Right atrium auricular region (tissue), 2 donors: Measurements from ENCODE around the gene CPSF4. TPM values are rescaled to one million over a fixed set of nuclear protein-coding genes. Genes with fewer than 3 reads are reported as not detected.
"Not testable (repeated sequence)": the region's sequence is repeated elsewhere in the genome, so short reads cannot be mapped to it uniquely, and the experiment has no call there.

Source experiments
- DNase-seq: peaks from one replicate; pipeline ENCODE4 v3.0.0-alpha.2; 2019; ENCODE audit warnings: low spot score
- H3K27ac ChIP-seq, 2 donors: fragments of 200-600 bp; sonication (generic); 1 replicate in 1 of 2; 2 replicates in 1 of 2; pipeline ENCODE4 v1.5.1; 2016 to 2019
- H3K27me3 ChIP-seq, 2 donors: fragments of 200-600 bp; sonication (generic); one replicate each; pipeline versions ENCODE4 v1.5.1 to v1.6.0; 2017 to 2019
- H3K36me3 ChIP-seq: fragments of 200-600 bp; sonication (generic); one replicate; pipeline ENCODE4 v1.5.1; 2016
- H3K4me1 ChIP-seq, 2 donors: fragments of 200-600 bp; sonication (generic); one replicate each; pipeline versions ENCODE4 v1.5.1 to v1.6.0; 2017 to 2019
- H3K4me3 ChIP-seq, 2 donors: fragments of 200-600 bp; sonication (generic); 1 replicate in 1 of 2; 2 replicates in 1 of 2; pipeline ENCODE4 v1.5.1; 2017 to 2019; ENCODE audit warnings: mild to moderate bottlenecking in 1 of 2, moderate library complexity in 1 of 2
- H3K9me3 ChIP-seq, 2 donors: fragments of 200-600 bp; sonication (generic); one replicate each; pipeline ENCODE4 v1.5.1; 2019
- CTCF ChIP-seq, 2 donors: fragments of 200-600 bp; sonication (generic); IDR thresholded peaks; one replicate each; pipeline ENCODE4 v1.5.1; 2019; ENCODE audit warnings: antibody characterized with exemption in 2 of 2
- total RNA-seq, 2 donors: library from RNA; depleted of rRNA; stranded (reverse); fragments of >200 nt; gene quantifications; one replicate each; pipeline ENCODE4 v1.1.0, GENCODE V29; 2016

The CPSF4 gene
- total RNA-seq, 2 donors from 2014 or later = 12.4 to 18.8 TPM

GRCh38 chr7:99498546-99498944, 59.8 kb downstream of the CPSF4 start:
- H3K4me1 ChIP-seq = peaks cover 0 to 26% of the 10 kb centered on the region in 2 donors
- H3K36me3 ChIP-seq = peaks cover 41% of the 10 kb centered on the region
- H3K27ac ChIP-seq = peak overlapping the region in 1 of 2 donors; percentile 93
- TF ChIP-seq CTCF (IDR thresholded peaks at IDR 0.05) = no peak
- no peaks in the 10 kb centered on the region for H3K27me3 ChIP-seq
- H3K9me3 ChIP-seq = peaks cover 4 to 16% of the 10 kb centered on the region in 2 donors
- DNase-seq = no peak
- peak overlapping the region; percentile 75 to 80 for H3K4me3 ChIP-seq

- peaks cover under 1 to 8% of the 10 kb centered on the region in 2 donors for H3K9me3 ChIP-seq
- H3K27me3 ChIP-seq = no peaks in the 10 kb centered on the region
- H3K4me1 ChIP-seq = peaks cover 0 to 26% of the 10 kb centered on the region in 2 donors
- TF ChIP-seq CTCF (IDR thresholded peaks at IDR 0.05) = no peak
- peak overlapping the region; percentile 75 to 80 for H3K4me3 ChIP-seq
- H3K36me3 ChIP-seq = peaks cover 33% of the 10 kb centered on the region
- no peak for DNase-seq
- H3K27ac ChIP-seq = peak overlapping the region; percentile 92 to 93
Observed at GRCh38 chr7:99499371-99499720, 60.6 kb downstream of the CPSF4 start.

GRCh38 chr7:99499721-99500636, 61.2 kb downstream of the CPSF4 start, which contains the start of gene ZNF394:
TSS of gene ZNF394 (minus strand) at chr7:99500281. CDS start at chr7:99500093, 188 bp downstream.
- H3K27me3 ChIP-seq = no peaks in the 10 kb centered on the region
- peaks cover 0 to 1% of the 10 kb centered on the region in 2 donors for H3K9me3 ChIP-seq
- peaks cover 0 to 26% of the 10 kb centered on the region in 2 donors for H3K4me1 ChIP-seq

DNA sequence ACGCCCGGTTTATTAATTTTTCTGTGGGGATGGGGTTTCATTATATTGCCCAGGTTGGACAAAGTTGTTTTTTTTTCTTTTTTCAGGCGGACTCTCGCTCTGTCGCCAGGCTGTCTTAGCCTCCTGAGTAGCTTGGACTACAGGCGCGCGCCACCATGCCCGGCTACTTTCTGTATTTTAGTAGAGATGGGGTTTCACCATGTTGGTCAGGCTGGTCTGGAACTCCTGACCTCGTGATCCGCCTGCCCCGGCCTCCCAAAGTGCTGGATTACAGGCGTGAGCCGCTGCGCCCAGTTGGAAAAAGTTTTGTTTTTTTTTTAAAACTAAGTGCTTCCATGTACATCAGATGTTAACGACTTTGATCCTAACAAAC, 61.9 kb downstream of the CPSF4 start:
- no peak for TF ChIP-seq CTCF (IDR thresholded peaks at IDR 0.05)
- H3K9me3 ChIP-seq = no peaks in the 10 kb centered on the region
- peak overlapping the region; percentile 92 to 93 for H3K27ac ChIP-seq
- DNase-seq = no peak
- H3K4me1 ChIP-seq = peaks cover 0 to 30% of the 10 kb centered on the region in 2 donors
- H3K36me3 ChIP-seq = peaks cover 23% of the 10 kb centered on the region
- H3K4me3 ChIP-seq = peak overlapping the region; percentile 75 to 80
- H3K27me3 ChIP-seq = no peaks in the 10 kb centered on the region

More at GRCh38 chr7:99499721-99500636, 61.2 kb downstream of the CPSF4 start, which contains the start of gene ZNF394:
- peak within 1 kb of the TSS; percentile 75 to 80 for H3K4me3 ChIP-seq
- TF ChIP-seq CTCF (IDR thresholded peaks at IDR 0.05) = no peak
- H3K36me3 ChIP-seq = peaks cover 27% of the 10 kb centered on the region
- peak within 1 kb of the TSS; percentile 92 to 93 for H3K27ac ChIP-seq
- peak; percentile 92 for DNase-seq

DNA sequence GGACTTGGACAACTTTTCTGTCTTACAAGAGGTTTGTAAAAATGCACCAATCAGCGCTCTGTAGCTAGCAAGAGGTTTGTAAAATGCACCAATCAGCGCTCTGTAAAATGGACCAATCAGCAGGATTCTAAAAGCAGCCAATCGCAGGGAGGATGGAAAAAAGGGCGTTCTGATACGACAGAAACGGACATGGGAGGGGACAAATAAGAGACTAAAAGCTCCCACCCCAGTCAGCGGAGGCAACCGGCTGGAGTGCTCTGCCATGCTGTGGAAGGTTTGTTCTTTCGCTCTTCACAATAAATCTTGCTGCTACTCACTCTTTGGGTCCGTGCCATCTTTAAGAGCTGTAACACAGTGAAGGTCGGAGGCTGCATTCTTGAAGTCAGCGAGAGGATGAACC, 62.5 kb downstream of the CPSF4 start:
- H3K4me3 ChIP-seq, H3K27me3 ChIP-seq, DNase-seq, H3K9me3 ChIP-seq, H3K27ac ChIP-seq: not testable (repeated sequence)
- peaks cover 21% of the 10 kb centered on the region for H3K36me3 ChIP-seq
- peaks cover 0 to 36% of the 10 kb centered on the region in 2 donors for H3K4me1 ChIP-seq

DNA sequence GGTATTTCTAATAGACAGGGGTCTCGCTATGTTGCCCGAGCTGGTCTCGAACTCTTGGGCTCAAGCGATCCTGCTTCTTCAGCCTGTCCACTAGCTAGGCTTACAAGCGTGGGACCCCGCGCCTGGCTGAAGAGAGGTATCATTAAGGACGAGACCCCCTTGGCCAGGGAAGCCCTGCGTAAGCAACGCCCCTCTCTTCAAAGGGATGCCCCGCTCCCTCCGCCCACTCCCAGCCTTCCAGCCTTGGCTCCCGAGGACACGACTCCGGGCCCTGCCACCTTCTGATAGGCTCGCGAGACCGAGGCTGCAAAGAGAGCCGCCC, 65.5 kb downstream of the CPSF4 start:
- Histone ChIP-seq H3K4me3 (peak overlapping the region; percentile 71 to 83), H3K36me3 (no peaks in the 10 kb centered on the region), H3K27ac (peak overlapping the region; percentile 94), H3K9me3 (no peaks in the 10 kb centered on the region), H3K4me1 (peaks cover 0 to 35% of the 10 kb centered on the region in 2 donors), H3K27me3 (no peaks in the 10 kb centered on the region)
- TF ChIP-seq CTCF (IDR thresholded peaks at IDR 0.05) = no peak
- DNase-seq = no peak
